Measurements from ENCODE around the gene FAM89A. TPM values are rescaled to one million over a fixed set of nuclear protein-coding genes. Genes with fewer than 3 reads are reported as not detected.
"Not testable (repeated sequence)": the region's sequence is repeated elsewhere in the genome, so short reads cannot be mapped to it uniquely, and the experiment has no call there.

The FAM89A gene
- total RNA-seq, 4 donors from 2014 or later = 63.1 to 106 (median 94.1) TPM

DNA sequence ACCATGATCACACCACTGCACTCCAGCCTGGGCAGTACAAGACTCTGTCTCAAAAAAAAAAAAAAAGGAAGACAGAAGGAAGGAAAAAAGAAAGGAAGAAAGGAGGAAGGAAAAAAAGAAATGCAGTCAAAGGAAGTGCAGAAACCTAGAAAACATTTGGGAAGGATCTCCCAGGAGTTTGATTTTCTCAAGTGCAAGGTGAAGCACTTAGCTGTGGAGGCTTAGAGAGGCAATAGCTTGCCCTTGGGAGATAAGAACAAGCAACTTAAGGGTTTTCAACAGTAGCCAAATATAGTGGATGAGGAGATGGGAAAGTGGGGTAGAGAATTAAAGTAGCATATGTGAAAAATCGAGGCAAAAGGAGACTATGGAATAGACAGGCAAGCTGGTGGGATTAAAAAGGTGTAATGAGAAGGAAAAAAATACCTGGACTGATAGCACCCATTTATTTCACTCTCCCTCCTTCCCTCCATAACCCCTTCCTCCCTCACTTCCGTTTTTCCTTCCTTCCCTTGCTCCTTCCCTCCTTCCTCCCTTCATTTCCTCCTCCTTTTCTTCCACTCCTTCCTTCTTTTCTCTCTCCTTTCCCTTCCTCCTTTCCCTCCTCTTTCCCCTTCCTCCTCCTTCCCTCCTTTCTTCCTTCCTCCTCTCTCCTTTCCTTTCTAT is 6.8 kb upstream of the FAM89A start:
- no peak overlapping the region for H3K4me3 ChIP-seq (ENCODE audit: low read depth, poor library complexity, severe bottlenecking)
- intact Hi-C loops (cut with DNase I; ENCODE audit: low total_unique reads) = no loop called here
- TF ChIP-seq, protein P1, sequence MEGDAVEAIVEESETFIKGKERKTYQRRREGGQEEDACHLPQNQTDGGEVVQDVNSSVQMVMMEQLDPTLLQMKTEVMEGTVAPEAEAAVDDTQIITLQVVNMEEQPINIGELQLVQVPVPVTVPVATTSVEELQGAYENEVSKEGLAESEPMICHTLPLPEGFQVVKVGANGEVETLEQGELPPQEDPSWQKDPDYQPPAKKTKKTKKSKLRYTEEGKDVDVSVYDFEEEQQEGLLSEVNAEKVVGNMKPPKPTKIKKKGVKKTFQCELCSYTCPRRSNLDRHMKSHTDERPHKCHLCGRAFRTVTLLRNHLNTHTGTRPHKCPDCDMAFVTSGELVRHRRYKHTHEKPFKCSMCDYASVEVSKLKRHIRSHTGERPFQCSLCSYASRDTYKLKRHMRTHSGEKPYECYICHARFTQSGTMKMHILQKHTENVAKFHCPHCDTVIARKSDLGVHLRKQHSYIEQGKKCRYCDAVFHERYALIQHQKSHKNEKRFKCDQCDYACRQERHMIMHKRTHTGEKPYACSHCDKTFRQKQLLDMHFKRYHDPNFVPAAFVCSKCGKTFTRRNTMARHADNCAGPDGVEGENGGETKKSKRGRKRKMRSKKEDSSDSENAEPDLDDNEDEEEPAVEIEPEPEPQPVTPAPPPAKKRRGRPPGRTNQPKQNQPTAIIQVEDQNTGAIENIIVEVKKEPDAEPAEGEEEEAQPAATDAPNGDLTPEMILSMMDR (IDR thresholded peaks at IDR 0.05) = no peak
- TF ChIP-seq POLR2A (IDR thresholded peaks at IDR 0.05) = no peak
- 61 to 67% methylated on average over 2 of the region's 2 CpGs for WGBS, 2 donors
- DNase-seq (ENCODE audit: low spot score in 2 of 2) = no peak

DNA sequence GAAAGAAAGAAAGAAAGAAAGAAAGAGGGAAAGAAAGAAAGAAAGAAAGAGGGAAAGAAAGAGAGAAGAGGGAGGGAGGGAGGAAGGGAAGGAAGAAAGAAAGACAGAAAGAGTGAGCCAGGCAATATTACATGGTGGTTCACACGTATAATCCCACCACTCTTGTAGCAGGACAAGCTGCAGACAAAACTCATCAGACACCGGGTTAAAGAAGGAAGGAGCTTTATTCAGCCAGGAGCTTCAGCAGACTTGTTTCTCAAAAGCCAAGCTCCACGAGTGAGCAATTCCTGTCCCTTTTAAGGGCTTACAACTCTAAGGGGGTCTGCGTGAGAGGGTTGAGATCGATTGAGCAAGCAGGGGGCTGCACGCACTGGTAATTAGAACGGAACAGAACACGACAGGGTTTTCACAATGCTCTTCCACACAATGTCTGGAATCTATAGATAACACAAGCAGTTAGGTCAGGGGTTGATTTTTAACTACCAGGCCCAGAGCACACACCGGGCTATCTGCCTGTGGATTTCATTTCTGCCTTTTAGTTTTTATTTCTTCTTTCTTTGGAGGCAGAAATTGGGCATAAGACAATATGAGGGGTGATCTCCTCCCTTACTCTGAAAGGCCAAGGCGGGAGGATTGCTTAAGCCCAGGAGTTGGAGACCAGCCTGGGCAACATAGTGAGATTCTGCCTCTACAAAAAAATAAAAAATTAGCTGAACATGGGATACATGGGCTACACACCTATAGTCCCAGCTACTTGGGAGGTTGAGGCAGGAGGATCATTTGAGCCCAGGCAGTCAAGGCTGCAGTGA is 6.1 kb upstream of the FAM89A start:
- DNase-seq (ENCODE audit: low spot score in 2 of 2); H3K4me3 ChIP-seq (ENCODE audit: low read depth, poor library complexity, severe bottlenecking); intact Hi-C loops (cut with DNase I; ENCODE audit: low total_unique reads): not testable (repeated sequence)
- WGBS, 2 donors = 86 to 90% methylated on average over 10 of the region's 10 CpGs

DNA sequence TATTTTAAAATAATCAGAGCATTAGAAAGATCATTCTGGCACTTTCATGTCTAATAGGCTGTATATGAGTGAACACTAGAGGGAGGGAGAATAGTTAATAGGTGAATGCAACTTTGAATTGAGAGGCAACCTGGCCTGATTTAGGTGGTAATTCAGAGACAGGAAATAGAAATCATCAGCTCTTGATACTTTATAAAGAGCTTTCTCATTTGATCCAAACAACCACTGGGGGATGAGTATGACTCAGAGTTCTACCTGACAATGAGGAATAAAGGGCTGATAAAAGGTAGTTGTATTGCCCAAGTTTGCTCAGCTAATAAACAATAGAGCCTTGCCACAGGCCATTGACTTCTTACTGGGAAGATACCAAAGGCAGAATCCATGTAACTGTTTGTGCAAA is 5.2 kb upstream of the FAM89A start:
- intact Hi-C loops (cut with DNase I; ENCODE audit: low total_unique reads) = no loop called here

DNA sequence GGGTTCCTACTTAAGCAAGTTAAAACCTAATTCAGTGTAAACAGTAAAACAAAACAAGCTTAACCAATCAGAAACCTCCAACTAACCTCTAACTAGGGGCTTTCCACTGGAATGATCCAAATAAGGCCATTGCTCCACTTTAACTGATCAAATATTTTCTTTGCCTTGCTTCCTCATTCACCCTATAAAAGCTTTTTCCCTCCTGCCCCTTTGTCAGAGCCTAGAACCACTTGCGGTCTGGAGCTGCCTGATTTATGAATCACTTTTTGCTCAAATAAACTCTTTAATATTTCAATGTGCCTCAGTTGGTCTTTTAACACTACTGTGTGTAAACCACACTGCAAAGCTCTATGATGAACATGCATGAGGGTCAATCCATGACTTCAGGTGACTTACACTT is 4.5 kb upstream of the FAM89A start:
- DNase-seq (ENCODE audit: low spot score in 2 of 2) = no peak
- TF ChIP-seq, protein P1 (IDR thresholded peaks at IDR 0.05) = no peak
- TF ChIP-seq POLR2A (IDR thresholded peaks at IDR 0.05) = no peak
- 90 to 100% methylated on average over 1 of the region's 1 CpG for WGBS, 2 donors
- no peak overlapping the region for H3K4me3 ChIP-seq (ENCODE audit: low read depth, poor library complexity, severe bottlenecking)
- intact Hi-C loops (cut with DNase I; ENCODE audit: low total_unique reads) = no loop called here

More for the DNA sequence above, 5.2 kb upstream of the FAM89A start:
- TF ChIP-seq, protein P1 (IDR thresholded peaks at IDR 0.05) = no peak
- TF ChIP-seq POLR2A (IDR thresholded peaks at IDR 0.05) = no peak
- no peak overlapping the region for H3K4me3 ChIP-seq (ENCODE audit: low read depth, poor library complexity, severe bottlenecking)
- DNase-seq (ENCODE audit: low spot score in 2 of 2) = no peak

DNA sequence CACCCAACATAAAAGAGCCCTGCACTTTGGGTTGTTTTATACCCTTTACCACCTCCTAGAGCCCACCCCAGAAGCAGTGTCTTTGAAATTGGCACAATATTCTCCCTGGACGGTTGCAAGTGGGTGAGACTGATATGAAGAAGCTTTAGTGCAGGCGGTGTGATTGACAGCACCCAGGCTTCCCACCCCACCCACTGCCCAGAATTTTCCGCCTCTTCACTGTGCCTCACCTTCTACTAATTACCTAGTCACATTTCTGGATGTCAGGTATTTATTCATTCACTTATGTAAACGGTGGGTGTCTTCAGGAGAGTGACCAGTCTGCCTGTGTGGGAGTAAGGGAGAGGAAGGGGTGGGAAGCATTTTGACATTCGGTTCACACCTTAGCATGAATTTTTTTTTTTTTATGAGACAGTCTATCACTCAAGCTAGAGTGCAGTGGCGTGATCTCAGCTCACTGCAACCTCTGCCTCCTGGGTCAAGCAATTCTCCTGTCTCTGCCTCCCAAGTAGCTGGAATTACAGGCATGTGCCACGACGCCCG is 1.7 kb upstream of the FAM89A start:
- no peak overlapping the region for H3K4me3 ChIP-seq (ENCODE audit: low read depth, poor library complexity, severe bottlenecking)
- 67 to 73% methylated on average over 9 of the region's 9 CpGs for WGBS, 2 donors
- intact Hi-C loops (cut with DNase I; ENCODE audit: low total_unique reads) = no loop called here
- DNase-seq (ENCODE audit: low spot score in 2 of 2) = no peak
- TF ChIP-seq, protein P1 (IDR thresholded peaks at IDR 0.05) = no peak
- no peak for TF ChIP-seq POLR2A (IDR thresholded peaks at IDR 0.05)

Measured in lower leg skin (tissue), 4 donors.